Adrenal gland (tissue), 5 donors: Measurements from ENCODE around the gene HSPA12A.

Source experiments
- CTCF ChIP-seq, 6 experiments: fragments of 450-650 bp in 4 of 6; fragments of 200-600 bp in 2 of 6; sonication (generic) in 1 of 6; IDR thresholded peaks; 1 replicate in 5 of 6; 2 replicates in 1 of 6; pipeline versions ENCODE4 v1.5.1 to v1.8.0; 2016 to 2021; ENCODE audit warnings: antibody characterized with exemption in 6 of 6, mild to moderate bottlenecking in 2 of 6, moderate library complexity in 1 of 6
- POLR2A ChIP-seq, 2 donors: fragments of 450-650 bp; IDR thresholded peaks; one replicate each; pipeline ENCODE4 v1.6.1; 2017; ENCODE audit warnings: antibody characterized with exemption in 2 of 2, mild to moderate bottlenecking in 2 of 2, moderate library complexity in 1 of 2
- donor health status: DM: no; HTN: no; CAD: no.

GRCh38 chr10:116634126-116634975, 108.0 kb downstream of the HSPA12A start:
- no peak for TF ChIP-seq CTCF (IDR thresholded peaks at IDR 0.05)
- TF ChIP-seq POLR2A (IDR thresholded peaks at IDR 0.05), result no peak
